ENCODE measurements around the gene MCUB.
A peak's percentile ranks its signal among the peaks of the same experiment; 100 is the strongest.

The MCUB gene

DNA sequence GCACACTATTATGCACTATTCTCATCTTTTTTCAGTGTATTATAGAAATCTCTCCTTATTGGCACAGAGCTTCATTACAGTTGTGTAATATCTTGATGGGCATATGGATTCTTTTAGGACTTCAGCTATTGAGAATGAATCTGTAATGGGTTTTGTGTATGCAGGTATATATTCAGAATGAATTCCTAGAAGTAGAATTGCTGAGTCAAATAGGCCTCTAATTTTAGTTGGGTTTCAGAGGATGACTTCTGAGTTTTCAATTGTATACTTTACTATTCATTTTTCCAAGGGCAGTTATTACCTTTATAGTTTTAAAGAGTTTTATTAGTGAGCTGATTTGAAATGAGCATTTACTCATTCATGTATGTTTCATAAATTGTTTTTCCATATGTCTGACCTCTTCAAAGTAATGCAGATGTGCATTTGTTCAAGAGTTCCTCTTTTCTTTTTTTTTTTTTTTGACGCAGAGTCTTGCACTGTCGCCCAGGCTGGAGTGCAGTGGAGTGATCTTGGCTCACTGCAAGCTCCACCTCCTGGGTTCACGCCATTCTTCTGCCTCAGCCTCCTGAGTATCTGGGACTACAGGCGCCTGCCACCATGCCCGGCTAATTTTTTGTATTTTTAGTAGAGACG is 123.7 kb downstream of the MCUB start:
- no peak for DNase-seq

DNA sequence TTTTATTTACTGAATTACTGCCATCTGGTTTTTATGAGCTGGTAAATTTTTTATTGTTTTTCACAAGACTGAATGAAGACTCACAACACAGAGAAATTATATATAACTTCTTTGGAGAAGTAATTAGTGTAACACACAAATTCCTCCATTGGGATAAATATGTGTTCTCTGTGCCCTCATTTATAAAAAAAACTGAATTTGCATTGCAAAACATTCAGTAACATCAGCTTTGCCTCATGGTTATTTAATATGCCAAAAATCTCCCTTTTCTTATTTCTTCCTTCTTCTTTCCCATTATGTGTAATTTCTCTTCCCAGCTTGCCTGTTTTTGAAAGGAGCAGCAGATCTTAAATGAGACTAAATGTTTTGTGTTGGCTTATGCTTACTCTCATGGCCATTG is 124.7 kb downstream of the MCUB start:
- no peak for DNase-seq

DNA sequence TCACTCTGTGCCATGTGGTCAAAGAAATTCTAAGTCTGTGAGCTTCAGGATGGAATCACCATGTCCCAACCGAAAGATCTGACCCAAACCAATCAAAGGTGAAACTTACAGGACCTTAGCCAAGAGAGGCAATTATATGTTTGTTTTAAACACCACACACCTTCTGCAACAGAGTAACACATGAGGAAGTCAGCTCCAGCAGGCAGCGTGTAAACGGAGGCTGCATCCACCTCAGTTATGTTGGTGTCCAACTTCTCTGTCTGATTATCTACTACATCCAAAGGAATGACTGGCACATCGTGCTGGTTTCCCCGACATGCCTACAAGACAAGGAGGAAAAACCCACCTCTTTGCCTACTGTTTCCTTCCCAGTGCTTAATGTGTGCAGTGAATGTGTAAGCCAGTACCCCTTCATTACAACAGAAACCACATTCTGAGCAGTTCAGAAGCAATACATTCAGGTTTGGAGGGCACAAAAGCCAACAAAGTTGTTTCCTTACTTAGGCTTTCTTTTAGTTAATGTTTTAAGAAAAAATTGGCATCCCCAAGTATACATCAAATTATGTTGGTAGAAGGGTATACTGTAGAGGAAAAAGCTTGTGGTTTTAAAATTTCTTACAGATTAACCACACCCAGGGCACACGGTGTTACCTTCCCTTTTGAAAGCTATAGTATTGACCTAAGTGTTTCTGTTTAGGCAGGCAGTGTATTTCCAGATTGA is 130.8 kb downstream of the MCUB start:
- no peak for DNase-seq

DNA sequence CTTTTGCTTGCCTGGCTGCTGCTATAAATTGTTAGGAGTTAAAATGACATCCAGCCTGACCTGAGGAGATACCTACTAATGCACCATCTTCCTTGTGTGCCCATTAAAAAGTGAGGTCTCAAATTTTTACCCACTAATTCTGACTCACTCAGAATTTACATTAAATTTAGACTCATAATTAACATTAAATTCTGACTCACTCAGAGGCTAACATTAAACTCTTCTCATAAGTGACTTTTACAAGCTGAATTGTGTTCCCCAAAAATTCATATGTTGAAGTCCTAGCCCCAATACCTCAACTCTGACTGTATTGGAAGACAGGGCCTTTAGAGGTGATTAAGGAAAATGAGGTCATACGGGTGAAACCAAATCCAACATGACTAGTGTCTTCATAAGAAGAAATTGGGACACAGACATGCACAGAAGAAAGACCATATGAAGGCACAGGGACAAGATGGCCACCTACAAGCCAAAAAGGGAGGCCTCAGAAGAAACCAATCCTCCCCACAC is 131.4 kb downstream of the MCUB start:
- DNase-seq: no peak

DNA sequence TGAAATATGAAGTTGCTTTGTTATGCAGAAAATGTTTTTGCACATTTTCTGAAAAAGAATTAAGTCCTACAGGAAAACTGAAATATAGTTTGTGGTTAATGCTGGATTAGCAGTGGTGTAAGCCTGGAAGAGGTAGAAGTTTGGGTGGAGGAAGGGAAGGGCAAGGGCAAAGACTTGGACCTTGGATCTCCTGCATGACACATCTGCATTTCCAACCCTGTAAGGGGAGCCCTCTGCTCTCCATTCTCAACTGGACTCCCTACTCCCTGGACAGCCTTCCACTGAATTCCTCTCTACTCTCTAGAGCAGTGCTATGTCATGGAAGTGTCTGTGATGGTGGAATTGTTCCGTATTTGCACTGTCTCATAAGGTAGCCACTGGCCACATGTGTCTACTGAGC is 138.6 kb downstream of the MCUB start:
- no peak for DNase-seq

DNA sequence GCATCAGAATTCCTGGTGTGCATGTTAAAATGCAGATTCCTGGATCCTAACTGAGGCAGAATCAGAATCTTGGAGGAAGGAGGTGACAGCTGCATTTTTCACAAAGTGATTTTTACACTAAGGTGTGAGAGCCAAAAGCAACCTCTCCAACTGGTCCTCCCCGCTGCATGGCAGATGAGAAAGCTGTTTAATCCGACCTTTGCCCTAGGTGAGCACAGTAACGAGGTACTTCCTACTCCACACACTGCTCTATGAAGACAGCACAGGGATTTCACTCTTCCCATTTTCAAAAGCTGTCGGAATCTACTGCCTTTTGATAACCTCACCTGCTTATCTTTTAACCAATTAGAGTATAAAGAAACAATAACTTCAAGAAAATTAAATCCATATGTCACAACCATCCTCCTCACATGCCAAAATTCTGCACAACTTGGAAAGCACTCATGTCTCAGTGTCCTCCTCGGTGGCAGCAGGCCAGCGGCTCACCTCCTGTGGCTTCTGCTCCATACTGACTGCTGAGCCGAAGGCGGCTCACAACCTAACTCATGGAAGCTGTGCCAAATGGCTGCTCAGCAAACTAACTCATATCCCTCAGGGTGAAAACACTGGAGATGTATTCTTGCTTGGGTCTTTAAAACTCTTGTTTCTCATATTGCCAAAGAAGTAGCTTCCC is 139.6 kb downstream of the MCUB start:
- DNase-seq: no peak

DNA sequence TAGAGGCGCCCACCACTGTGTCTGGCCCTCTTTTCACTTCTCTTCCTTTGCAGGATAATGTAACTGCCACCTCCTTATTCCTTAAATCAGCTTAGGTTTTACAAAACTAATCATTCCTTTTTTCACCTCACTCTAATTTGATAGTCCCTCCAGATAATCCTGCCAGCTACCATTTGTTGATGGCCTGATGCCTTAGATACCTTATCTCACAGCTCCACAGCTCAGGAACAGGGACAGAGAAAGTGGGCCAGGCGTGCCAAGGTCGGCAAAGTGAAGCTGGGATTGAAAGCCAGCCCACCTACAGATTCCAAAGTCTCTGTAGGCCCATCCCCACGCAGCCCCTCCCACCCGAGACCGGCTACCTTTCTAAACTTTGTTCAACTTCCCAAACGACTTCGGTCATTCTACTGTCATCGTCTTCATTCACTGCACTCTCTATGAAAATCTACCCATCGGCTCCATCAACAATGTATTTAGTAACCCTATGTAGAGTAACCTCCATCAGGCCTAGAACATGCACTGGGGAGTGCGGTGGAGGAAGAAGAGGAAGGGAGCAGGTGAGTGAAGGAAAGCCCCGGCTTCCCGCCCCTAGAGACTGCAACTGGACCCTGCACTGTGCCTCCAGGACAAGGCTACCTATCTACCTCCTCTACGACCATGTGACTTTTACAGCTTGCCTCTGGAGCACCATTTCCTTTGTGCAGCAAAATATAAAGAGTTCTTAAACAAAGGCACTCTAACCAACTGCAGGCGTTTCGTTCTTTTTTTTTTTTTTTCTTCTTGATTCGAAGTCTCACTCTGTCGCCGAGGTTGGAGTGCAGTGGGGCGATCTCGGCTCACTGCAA is 141.7 kb downstream of the MCUB start:
- DNase-seq: no peak

DNA sequence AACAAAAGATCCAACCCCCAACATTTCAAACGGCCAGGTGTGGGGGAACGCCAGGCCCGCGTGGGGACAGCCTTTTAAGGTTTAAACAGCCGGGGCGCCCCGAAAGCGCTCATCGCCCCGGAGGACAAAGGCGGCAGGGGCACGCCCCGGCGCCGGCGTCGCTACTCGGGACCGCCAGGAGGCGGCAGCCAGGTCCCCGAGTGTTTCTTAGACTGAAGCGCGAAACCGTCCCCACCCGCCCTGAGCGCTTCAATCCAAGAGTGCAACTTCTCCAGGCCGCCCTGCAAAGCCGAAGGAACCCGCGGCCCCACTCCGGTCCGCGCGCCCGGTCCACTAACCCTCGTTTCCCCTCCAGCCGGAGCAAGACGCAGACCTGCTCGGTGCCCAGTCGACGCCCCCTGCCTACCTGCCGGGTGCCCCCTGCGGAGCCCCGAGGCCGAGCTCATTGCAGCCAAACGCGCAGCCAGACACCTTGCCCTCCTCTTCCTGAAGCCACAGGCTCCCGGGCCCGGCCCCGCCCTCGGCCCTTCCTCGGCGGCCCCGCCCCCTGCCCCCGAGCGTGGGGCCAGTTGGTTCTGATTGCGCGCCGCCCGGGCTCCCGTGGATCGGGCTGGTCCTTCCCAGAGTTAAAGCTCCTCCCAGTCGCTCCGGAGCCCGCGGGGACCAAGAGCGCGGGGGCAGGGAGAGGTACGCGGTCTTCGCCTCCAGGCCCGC is 143.1 kb downstream of the MCUB start, which contains the start of gene CASP6:
Gene CASP6, minus strand, starts transcription at position 496 of the 714 bp plus-strand sequence. Its CDS starts 50 bp downstream, at position 446.
- DNase-seq: peak; percentile 75

DNA sequence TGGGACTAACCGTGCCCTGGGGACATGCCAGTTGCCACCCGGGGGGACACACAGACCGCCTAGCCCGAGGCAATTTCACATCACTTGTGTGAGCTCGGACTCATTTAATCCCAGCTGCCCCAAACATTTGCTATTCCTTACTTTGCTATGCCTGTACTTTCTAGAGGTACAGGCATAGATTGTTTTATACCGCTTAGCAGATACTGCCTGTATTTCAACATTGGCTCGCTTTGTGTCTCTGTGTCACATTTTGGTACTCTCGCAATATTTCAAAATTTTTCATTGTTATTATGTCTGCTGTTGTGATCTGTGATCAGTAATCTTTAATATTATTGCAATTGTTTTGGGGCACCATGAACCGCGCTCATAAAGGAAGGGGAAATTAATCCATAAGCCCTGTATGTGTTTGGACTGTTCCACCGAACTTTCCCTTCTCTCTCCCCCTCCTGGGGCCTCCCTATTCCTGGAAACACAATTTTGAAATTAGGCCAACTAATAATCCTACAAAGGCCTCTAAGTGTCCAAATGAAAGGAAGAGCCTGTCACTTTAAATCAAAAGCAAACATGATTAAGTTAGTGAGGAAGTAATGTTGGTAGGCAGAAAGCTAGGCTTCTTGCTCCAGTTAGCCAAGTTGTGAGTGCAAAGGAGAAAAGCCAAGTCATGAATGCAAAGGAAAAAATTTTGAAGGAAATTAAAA is 143.8 kb downstream of the MCUB start:
- no peak for DNase-seq

DNA sequence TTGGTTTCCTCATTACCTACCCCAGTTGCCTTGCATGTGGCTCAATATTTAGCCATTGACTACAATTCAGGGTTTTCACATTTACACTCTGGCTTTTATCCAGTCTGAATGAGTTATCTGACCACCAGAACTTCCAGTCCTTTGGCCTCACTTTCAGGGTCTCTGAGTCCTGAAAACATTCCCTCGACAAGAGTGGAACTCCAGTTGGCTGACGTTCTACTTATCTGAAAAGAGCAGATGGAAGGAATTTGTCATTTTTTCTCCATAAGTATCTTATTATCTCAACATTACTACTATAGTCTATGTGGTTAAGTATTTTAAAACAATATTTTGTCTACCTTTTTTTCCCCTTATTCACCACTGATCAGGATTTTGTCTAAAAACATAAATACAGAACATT is 148.4 kb downstream of the MCUB start:
- no peak for DNase-seq

DNA sequence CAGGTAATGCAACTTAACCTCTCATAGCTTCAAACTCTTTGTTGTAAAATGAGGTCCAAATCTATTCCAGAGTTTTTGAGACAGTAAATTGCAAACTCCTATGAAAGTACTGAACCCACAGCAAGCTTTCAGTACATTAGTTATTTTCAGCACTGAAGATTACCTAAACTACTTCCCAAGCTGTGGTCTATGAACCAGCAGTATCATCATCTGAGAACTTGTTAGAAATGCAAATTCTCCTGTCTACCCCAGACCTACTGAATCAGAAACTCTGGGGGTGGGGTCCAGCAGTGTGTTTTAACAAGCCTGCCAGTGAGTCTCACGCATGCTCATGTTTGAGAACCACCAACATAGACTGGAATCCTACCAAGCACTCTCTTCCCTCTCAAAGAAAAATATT is 148.9 kb downstream of the MCUB start:
- no peak for DNase-seq

DNA sequence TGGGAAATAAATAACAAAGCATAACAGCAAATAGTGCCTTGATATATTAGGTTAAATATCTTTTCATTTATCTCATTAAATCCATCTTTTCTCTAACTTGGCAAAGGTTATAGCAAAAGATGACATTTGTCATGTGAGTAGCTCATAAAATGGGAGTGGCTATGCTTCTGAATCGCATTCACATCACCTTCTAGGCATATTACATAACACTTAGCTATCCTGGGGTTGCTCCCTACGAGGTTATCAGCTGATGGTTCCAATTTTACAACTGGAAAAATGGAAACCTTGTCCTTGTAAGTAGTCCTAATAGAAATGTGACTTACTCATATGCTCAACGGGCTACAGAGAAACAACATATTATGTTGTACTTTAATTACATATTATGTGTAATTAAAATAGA is 153.5 kb downstream of the MCUB start:
- no peak for DNase-seq

DNA sequence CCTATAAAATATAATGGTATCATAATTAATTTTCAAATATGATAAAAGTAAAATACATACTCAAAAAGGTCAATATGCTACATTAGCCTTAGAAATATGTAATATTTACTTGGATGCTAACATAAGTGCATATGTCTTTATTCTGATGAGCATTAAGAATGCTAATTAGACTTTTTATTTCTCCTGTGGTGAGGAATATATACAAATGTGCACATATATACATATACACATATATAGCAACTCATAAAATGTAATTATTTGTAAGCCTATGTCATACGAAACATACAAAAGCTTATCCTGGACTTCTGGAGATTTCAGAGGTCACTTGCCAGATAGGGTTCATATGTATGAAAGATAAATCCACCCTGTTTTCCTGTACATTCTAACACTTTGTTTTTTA is 158.7 kb downstream of the MCUB start:
- DNase-seq: no peak

DNA sequence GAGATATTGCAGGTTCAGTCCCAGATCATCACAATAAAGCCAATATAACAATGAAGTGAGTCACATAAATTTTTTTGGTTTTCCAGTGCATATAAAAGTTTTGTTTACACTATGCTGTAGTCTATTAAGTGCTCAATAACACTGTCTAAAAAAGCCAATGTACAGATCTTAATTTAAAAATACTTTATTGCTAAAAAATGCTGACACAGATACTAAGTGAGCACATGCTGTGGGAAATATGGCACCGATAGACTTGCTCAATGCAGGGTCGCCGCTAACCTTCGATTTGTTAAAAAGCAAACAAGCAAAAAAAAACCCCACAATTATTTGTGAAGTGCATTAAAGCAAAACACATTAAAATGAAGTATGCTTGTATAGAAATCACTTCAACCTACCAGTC is 159.6 kb downstream of the MCUB start:
- no peak for DNase-seq

DNA sequence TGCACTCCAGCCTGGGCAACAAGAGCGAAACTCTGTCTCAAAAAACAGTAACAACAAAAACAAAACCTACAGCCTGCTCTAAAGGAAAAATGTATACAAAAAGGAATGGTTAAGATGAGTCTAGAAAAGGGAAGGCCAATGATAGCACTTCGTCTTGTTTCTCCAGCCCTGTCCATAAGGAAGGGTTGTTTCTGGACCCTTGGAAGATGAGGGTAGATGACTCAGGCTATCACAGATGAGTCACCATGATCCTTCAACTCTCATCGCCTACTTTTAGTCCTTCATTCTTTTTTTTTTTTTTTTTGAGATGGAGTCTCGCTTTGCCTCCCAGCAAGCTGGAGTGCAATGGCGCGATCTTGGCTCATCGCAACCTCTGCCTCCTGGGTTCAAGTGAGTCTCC is 161.0 kb downstream of the MCUB start:
- no peak for DNase-seq

DNA sequence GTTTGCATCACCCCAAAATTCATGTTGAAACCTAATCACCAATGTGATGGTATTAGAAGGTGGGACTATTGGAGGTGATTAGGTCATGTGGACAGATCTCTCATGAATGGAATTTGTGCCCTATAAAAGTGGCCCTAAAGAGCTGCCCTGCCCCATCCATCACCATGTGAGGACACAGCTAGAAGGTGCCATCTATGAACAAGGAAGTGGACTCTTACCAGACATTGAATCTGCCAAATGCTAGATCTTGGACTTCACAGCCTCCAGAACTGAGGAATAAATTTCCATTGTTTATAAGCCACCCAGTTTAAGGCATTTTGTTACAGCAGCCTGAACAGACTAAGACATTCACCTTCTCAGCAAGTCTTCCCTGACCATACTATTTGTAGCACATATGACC is 162.3 kb downstream of the MCUB start:
- DNase-seq: no peak

DNA sequence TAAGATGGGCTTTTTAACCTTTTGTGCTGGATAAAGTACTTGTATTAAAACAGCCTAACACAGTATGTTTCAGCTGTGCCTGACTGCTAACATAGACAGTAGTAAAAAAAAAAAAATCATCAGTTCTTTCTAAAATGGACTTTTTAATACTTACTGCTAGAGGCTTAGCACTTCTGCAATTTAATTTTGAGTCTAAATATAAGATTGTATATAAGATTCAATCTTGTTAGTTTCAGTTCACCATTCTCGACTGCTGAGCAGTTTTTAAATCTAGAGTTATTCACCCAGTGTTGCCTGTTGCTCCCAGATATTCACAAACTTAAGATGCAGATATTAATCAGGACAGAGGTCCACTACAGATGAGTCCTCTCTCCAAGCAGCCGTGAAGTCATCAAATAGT is 163.1 kb downstream of the MCUB start:
- no peak for DNase-seq

DNA sequence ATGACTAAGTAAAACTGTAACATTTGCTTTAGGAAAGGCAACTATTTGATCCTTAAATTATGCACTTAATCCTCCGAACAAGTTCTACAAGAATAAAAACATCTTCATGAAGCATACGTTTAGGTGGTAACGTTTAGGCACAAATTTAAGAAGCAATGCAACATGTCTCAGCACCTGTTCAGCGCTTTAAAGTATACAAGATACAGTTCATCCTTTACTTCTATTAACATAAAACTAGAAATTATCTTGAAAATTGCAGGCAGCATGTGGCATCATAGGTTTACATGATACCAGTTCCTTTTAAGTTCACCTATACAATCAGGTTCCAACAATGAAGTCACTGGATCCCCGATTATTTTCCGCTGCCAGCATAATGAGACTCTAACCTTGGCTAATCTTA is 168.3 kb downstream of the MCUB start:
- no peak for DNase-seq

DNA sequence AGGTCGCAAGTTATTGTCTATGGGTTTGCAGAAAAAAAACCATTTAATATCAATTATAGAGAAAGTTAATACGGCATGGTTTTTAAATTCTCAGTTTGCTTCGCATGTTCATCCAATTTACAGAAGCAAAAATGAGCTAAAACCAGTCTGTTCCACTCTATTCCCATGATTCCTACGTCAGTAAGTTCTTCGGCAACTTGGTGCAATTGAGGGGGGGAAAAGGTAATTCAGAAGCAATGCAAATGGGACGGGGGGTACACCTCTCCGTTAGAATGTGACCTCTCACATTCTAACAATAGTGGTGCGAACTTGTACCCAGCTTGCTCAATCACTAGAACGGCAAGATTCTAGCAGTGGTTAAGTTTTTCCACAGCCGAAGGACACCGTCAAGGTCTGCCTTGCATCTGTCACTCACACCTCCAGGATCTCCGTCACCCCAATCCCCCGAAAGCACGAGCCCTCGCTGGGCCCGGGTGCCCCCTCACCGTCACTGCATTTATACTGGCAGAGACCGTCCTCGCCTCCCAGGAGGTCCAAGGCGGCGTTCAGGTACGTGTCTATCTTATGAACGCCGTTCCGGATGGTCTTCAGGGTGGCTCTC is 169.2 kb downstream of the MCUB start:
- DNase-seq: no peak

DNA sequence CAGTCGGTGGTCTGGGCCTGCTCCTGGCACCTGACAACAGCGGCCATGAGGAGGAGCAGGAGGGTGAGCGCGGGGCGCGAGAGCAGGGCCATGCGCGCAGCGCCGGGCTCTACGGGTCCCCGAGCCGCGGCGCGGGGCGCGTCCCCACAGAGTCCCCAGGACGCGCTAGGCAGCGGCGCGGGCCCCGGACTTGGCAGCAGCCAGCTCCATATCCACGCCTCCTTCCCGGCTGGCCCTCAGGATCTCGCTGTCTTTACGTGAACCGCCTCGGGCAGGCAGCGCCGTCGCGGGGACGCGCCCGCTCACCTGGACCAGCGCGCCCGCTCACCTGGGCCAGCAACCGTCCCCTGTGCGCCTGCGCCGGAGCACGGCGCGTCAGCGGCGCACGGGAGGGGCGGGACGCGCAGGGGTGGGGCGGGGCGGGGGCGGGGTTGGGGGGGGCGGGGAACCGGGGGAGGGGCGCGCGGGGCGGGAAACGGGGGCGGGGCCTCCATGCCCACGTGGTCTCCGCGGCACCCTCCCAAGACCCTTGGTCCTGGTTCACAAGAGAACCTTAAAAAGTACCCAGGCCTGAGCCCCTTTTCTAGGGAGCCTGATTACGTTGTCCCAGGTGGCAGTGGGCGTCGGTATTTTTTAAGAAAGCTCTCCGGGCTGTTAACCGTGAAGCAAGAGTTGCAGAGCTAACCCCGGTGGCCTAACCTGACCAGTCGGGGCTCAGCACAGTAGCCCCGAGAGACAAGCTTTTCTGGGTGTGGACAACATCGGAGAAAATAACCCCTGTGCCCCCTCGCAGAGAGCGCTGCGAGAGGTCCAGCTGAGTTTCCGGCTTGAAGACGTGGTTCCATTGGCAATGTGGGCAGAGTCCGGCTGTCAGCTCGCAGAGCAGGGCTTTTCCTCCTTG is 169.9 kb downstream of the MCUB start, which contains the start of gene PLA2G12A:
Gene PLA2G12A, minus strand, starts transcription at position 353 of the 901 bp plus-strand sequence. Its CDS starts 261 bp downstream, at position 92.
- peak; percentile 79 for DNase-seq

All from activated CD4-positive, CD25-positive, alpha-beta regulatory T cell treated with anti-CD3 and anti-CD28 coated beads, Interleukin-2, amount 50 U/mL, for 72 hours (primary cell).